Stimulated activated CD4-positive, alpha-beta T cell treated with anti-CD3 and anti-CD28 coated beads, Interleukin-12 subunit alpha, Interleukin-12 subunit beta, amount 100 ng/mL, for 24 hours (primary cell): ENCODE measurements around the gene REEP2.
"Not testable (repeated sequence)": the region's sequence is repeated elsewhere in the genome, so short reads cannot be mapped to it uniquely, and the experiment has no call there.

Source experiments
- DNase-seq, 2 experiments: peaks; one replicate each; pipeline ENCODE4 v3.0.0-alpha.2; 2020; ENCODE audit warnings: low read depth in 2 of 2

The REEP2 gene

DNA sequence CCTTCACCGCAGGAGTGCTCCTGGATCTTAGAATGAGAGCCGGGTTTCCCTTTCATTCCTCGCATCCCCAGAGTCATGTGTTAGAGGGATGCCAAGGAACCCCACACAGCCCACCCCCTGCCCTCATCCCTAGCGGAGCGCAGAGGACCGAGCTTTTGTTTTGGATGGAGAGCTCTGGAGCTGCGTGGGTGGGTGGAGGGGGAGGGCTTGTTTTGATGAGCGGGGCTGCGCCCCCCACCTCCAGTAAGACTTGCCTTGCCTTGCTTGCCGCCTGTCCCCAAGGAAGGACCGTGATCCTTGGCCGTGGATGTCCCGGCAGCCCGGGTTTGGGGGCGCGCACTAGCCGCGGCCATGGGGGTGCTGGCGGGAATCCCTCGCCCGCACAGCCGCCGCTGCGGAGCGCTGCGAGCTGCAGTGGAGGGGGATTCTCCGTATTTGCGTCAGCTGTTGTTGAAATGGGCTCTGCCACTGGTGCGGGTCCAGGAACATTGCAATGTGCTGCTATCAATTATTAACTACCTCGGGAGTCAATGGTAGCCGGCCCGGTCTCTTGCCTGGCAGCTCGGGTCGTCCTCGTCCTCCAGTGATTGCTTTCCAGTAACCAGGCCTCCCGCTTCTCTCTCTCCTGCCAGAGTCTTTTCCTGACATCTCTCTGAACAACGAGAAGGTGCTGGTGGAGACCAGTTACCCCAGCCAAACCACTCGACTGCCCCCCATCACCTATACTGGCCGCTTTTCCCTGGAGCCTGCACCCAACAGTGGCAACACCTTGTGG lies 27.5 kb downstream of the REEP2 start:
- no peak for DNase-seq

DNA sequence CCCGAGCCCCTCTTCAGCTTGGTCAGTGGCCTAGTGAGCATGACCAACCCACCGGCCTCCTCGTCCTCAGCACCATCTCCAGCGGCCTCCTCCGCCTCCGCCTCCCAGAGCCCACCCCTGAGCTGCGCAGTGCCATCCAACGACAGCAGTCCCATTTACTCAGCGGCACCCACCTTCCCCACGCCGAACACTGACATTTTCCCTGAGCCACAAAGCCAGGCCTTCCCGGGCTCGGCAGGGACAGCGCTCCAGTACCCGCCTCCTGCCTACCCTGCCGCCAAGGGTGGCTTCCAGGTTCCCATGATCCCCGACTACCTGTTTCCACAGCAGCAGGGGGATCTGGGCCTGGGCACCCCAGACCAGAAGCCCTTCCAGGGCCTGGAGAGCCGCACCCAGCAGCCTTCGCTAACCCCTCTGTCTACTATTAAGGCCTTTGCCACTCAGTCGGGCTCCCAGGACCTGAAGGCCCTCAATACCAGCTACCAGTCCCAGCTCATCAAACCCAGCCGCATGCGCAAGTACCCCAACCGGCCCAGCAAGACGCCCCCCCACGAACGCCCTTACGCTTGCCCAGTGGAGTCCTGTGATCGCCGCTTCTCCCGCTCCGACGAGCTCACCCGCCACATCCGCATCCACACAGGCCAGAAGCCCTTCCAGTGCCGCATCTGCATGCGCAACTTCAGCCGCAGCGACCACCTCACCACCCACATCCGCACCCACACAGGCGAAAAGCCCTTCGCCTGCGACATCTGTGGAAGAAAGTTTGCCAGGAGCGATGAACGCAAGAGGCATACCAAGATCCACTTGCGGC lies 28.2 kb downstream of the REEP2 start:
- no peak for DNase-seq

DNA sequence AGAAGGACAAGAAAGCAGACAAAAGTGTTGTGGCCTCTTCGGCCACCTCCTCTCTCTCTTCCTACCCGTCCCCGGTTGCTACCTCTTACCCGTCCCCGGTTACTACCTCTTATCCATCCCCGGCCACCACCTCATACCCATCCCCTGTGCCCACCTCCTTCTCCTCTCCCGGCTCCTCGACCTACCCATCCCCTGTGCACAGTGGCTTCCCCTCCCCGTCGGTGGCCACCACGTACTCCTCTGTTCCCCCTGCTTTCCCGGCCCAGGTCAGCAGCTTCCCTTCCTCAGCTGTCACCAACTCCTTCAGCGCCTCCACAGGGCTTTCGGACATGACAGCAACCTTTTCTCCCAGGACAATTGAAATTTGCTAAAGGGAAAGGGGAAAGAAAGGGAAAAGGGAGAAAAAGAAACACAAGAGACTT lies 28.9 kb downstream of the REEP2 start:
- no peak for DNase-seq

DNA sequence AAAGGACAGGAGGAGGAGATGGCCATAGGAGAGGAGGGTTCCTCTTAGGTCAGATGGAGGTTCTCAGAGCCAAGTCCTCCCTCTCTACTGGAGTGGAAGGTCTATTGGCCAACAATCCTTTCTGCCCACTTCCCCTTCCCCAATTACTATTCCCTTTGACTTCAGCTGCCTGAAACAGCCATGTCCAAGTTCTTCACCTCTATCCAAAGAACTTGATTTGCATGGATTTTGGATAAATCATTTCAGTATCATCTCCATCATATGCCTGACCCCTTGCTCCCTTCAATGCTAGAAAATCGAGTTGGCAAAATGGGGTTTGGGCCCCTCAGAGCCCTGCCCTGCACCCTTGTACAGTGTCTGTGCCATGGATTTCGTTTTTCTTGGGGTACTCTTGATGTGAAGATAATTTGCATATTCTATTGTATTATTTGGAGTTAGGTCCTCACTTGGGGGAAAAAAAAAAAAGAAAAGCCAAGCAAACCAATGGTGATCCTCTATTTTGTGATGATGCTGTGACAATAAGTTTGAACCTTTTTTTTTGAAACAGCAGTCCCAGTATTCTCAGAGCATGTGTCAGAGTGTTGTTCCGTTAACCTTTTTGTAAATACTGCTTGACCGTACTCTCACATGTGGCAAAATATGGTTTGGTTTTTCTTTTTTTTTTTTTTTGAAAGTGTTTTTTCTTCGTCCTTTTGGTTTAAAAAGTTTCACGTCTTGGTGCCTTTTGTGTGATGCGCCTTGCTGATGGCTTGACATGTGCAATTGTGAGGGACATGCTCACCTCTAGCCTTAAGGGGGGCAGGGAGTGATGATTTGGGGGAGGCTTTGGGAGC lies 29.5 kb downstream of the REEP2 start:
- no peak for DNase-seq

DNA sequence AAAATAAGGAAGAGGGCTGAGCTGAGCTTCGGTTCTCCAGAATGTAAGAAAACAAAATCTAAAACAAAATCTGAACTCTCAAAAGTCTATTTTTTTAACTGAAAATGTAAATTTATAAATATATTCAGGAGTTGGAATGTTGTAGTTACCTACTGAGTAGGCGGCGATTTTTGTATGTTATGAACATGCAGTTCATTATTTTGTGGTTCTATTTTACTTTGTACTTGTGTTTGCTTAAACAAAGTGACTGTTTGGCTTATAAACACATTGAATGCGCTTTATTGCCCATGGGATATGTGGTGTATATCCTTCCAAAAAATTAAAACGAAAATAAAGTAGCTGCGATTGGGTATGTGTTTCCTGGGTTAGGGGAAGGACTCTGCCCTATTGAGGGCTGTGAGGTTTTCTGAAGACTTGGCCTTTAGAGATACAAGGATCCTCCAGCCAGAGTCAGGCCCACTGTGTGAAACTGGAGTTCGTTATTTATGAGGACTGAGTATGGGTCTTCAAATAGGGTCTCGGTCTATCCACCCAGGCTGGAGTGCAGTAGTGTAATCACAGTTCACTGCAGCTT lies 30.2 kb downstream of the REEP2 start:
- DNase-seq = no peak

DNA sequence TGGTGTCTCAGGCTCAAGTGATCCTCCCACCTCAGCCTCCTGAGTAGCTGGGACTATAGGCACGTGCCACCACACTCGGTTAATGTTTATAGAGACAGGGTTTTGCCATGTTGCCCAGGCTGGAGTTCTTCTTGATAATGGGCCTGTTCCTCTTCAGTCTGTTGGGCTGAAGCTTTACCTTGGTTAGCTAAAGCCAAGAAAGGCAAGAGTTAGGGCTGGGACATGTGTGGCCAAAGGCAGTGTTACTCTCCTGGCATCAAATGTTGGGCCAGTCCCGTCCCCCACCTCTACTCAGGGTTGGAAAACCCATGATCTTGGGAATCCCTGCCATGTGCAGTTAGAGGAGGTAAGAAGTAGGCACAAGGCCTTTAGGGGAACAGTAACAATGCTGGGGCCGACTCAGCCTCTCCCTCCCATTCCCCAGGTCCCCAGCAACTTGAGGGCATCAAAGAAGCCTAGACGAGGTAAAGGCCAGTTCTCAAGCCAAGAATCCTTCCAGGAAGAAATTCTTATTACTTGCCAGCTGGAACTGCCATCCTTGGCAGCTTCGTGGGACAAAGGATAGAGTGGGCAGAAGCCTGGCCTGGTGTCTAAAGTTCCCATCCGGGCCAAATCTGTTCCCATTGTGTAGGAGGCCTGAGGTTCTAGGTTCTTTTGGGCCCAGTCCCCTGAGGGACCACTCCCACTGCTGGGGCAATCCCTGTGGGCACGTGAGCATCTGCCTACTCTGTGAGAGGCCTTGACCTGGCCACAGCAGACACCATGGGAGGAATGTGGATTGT lies 30.9 kb downstream of the REEP2 start:
- no peak for DNase-seq

DNA sequence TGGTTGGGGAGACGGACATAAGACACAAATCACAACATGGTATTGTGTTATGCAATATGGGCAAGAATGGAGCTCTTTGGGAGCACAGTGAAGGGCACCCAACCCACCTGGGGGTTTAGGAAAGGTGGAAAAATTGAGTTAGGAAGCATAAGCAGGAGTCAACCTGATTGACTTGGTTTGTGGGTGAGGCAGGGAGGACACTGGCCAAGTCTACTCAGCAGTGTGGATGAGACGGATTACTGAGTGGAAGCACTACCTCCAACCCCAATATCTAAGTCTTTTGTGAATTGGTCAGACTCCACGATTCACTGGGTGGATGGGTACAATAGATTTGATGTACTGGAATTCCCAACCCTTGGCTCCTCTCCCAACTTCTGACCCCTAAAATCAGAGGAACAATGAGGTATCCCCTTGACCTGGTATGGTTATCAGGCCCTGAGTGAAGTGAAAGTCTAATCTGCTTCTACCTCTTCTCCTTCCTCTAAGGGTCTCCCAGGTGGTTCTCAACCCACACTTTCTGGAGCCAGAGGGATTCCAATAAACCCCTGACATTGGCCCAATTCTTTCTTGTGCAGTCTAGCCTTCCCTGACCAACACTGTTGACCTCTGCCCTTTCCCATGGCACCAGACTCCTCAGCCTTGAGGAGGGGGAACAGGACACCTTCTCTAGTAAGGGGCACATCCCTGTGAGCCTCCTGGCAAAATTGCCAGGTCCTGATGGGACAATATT lies 31.6 kb downstream of the REEP2 start:
- no peak for DNase-seq

DNA sequence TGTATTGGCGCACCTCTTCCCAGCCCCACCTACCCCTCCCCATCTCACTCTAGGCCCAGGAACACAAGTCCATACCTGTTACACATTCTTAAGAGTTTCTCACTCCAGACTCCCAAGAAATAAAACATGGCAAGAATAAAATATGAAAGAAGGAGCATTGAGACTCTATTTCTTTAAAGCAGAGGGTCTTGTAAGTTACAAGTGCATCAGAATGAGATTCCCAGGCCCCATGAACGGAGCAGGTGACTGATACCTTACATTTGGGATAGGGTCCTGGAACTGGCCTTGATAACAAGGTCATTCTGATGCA lies 32.1 kb downstream of the REEP2 start:
- no peak for DNase-seq

DNA sequence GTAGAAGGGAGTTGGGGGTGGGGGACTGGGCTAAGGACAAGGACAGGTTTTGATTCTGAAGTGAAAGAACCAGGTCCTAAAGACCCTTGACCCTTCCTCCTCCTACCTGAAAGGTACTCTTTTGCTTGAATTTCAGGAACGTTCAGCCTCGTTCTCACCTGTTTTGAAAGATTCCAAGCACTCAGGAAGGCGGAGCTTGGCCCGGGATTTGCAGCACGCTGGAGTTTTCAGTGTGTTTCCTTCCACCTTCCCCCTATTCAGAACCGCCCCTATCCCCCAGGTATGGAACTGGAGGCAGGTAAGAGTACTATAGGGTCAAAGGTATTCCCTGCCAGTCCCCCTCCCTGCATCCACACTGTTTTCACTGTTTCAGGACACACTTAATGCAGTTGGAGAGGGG lies 33.5 kb downstream of the REEP2 start:
- DNase-seq = no peak

DNA sequence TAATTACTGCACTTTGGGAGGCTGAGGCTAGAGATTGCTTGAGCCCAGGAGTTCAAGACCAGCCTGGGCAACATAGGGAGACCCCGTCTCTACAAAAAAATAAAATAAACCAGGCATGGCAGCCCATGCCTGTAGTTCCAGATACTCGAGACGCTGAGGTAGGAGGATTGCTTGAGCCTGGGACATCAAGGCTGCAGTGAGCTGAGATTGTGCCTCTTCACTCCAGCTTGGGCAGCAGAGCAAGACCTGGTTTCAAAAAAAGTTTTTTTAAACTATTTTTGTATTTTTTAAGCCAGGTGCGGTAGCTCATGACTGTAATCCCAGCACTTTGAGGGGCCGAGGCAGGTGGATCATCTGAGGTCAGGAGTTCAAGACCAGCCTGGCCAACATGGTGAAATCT lies 34.3 kb downstream of the REEP2 start:
- DNase-seq = not testable (repeated sequence)

DNA sequence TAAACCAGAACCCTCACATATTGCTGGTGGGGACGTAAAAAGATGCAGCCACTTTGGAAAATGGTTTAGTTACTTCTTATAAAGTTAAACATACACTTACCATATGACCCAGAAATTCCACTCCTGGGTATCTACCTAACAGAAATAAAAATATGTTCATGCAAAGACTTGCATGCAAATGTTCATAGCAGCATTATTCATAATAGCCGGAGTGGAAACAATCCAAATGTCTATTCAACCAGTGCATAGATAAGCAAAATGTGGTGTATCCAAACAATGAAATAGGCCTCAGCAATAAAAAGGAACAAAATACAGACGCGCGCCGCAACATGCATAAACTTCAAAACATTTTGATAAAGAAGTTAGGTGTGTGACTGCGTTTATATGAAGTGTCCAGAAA lies 38.1 kb downstream of the REEP2 start:
- no peak for DNase-seq

DNA sequence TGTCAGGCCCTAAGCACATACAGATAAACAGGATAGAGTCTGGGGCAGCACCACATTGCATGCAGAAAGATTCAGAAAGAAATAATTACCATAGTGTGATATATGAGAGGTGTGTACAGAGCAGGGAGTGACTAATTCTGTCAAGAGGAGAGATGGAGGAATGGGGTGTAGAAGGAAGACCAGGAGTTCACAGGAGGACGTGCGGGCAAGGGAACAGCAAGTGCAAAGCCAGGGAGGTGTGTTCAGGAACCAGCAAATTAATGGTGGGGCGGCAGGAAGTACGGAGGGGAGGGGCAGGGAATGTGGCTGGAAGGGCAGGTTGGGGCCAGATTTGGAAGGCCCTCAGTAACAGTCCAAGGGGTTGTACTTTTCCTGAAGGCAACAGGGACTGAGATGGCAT lies 43.8 kb downstream of the REEP2 start:
- no peak for DNase-seq

DNA sequence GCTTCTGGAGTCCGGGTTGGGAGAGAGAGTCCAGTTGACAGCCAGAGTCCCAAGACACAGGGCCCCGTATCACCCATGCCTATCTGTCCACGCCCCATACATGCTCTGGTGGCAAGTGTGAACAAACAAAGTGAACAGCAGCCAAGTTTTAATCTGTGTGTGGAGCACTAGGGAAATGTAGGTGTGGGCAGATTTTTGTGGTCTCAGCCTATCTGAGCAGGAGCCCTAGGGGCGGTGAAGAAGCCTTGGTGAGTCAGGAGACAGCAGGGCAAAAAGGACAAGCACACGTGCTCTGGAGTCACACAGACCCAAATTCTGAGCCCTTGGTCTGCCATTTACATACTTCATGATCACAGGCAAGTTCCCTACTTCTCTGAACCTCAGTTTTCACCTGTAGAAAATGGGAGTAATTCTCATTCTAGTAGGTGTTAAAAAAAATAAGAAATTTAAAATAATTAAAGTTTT lies 49.7 kb downstream of the REEP2 start:
- no peak for DNase-seq

DNA sequence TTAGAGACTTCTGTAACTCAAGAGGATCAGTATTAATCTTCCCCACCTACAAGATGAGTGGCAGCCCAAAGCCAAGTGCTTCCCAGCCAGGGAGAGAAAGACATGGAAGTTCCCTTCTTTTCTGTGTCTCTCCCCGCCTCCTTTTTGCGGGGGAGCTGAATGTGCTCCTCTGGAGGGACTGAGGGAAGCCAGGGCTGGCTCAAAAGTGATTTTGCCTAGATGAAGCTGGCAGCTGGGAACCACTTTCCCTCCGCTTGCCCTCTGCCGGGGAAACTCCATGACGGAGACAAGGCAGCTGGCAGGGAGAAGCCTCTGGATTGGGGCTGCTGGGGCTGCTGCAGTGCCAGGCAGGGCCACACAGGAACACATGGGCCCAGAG lies 50.8 kb downstream of the REEP2 start:
- no peak for DNase-seq

DNA sequence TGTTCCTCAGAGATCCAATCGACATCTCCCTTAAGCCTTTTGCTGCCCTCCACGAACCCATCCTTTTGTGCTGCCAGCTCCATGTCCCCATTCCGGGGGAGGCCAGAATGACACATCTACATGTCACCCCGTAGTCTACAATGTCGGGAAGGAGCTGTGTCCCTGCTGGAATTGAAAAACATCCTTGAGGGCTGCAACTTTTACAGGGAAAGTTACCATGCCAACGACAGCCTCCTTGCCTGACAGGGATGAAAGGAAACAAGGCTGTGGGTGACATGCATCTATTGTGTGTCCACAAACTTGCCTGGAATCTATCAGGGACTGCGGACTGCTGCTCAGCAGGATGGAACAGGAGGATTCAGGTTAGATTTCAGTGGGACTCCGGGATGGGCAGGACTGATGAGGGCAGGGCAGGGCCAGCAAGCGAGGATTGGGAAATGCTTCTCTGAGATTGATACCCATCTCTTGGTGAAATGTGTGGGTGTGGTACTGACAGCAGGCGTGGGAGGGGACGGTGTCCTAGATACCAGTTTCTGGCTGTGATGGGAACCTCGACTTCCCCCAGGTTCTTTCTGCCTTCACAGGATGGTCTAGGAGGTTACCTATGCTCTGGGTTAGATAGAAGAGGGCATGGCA lies 51.9 kb downstream of the REEP2 start:
- DNase-seq = no peak

DNA sequence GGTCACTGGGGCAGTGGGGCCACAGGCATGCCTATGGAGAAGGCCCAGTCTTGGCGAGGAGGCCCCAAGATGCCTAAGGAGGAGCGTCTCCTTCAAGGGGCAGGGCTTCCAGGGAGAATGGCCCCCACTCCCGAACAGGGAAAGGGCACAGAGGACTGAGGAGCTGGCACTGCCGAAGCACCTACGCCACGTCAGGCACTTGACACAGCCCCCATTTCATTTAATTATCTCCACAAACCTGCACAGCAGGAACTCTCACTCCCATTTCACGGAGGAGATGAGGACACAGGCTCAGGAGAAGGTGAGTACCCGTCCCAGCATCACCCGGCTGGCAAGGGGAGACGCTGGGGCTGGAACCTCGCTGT lies 52.4 kb downstream of the REEP2 start:
- no peak for DNase-seq

DNA sequence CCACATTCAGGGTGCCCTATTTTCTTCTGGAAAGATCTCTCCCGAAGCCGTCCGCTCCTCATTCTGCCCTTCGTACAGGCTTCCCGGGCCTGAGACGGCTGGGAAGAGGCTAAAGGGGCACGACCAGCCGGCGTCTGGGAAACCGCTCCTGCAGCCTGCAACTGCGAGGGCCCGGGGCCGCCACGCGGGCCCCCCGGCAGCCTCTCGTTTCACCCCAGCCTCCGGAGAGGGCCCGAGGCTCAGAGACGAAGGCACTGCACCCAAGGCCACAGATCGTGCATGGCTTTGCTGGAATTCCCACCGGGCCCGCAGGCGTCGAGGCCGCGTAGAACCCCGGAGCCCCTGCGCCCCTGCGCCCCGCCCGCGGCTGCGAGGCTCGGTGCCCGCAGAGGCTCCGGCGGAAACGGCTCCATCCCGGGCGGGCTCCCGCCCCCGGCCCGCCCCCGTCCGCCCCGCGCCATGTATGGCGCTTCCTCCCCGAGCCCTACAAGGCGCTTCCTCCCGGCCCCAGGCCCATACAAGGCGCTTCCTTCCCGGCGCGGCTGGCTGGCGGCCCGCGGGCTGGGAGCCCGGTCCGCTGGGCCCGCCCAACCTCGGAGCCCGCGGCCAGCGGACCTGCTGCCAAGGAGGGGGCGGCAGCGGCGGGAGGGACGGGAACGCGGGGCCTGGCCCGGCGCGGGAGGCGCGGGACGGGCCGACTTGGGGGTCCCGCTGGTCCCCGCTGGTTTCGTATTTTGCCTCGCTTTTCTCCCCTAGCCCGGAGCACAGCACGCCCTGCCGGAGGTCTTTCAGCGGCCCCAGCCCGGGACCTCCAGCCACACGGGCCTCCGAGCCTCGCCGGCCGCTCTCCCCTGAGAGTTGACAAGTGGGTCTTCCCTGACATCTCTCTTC lies 53.1 kb downstream of the REEP2 start:
- peak; percentile 69 to 77 for DNase-seq

DNA sequence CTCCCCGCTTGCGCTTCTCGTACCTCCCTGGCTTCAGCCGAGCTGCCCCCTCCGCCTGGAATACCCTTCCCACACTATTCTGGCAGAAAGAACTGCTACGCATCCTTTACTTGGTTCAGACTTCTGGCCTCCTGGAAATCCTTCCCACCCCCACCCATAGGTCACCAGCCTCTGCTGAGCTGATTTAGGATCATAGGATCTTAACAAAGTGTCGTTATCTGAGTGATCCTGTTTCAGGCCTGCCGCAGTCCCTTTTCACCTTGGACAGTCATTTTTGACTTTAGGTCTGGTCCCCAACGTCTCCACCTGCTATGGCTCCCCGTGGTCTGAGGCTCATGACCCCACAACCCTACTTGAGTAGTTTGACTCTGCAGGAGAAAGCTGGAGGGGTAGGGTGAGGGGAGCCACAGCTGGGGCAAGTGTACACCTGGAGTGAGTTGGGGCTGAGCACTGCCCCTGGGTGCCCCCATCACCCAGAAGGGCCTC lies 53.7 kb downstream of the REEP2 start:
- no peak for DNase-seq

DNA sequence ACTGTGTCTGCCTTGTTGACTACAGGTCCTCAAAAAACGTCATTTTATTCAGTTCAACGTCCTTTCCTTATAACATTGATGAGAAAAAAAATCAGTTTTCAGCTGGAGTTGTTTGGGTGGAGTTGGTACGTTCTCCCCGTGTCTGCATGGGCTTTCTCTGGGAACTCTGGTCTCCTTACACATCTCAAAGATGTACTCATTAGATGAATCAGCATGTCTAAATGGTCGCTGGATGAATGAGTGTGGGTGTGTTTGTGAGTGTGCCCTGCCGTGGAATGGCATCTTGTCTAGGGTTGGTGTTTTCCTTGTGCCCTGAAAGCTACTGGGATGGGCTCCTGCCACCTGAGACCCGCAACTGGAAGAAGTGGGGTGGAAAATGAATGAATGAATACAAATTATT lies 56.5 kb downstream of the REEP2 start:
- DNase-seq = no peak
